ENCODE results near the gene TMED4.

The TMED4 gene

GRCh38 chr7:44625526-44626471, 43.8 kb upstream of the TMED4 start:
- no peak for DNase-seq (ENCODE audit: low read depth)
- TF ChIP-seq, protein P1, sequence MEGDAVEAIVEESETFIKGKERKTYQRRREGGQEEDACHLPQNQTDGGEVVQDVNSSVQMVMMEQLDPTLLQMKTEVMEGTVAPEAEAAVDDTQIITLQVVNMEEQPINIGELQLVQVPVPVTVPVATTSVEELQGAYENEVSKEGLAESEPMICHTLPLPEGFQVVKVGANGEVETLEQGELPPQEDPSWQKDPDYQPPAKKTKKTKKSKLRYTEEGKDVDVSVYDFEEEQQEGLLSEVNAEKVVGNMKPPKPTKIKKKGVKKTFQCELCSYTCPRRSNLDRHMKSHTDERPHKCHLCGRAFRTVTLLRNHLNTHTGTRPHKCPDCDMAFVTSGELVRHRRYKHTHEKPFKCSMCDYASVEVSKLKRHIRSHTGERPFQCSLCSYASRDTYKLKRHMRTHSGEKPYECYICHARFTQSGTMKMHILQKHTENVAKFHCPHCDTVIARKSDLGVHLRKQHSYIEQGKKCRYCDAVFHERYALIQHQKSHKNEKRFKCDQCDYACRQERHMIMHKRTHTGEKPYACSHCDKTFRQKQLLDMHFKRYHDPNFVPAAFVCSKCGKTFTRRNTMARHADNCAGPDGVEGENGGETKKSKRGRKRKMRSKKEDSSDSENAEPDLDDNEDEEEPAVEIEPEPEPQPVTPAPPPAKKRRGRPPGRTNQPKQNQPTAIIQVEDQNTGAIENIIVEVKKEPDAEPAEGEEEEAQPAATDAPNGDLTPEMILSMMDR (IDR thresholded peaks at IDR 0.05; ENCODE audit: control insufficient read depth, extremely low read depth, insufficient read depth): no peak

DNA sequence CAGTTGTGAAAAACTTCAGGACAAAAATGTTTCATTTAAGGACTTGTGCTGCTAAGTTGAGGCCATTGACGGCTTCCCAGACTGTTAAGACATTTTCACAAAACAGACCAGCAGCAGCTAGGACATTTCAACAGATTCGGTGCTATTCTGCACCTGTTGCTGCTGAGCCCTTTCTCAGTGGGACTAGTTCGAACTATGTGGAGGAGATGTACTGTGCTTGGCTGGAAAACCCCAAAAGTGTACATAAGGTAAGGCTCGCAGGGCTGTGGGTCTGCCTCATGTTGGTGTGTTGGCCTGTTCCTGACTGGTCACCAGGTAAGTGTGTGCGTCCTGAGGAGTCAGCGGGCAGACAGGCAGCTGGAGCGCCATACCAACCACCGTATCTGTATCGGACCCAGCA, 42.3 kb upstream of the TMED4 start:
- TF ChIP-seq, protein P1 (IDR thresholded peaks at IDR 0.05; ENCODE audit: control insufficient read depth, extremely low read depth, insufficient read depth): no peak

More at GRCh38 chr7:44625526-44626471, 43.8 kb upstream of the TMED4 start:
- no peak overlapping the region for H3K4me3 ChIP-seq (ENCODE audit: low read depth, low read length)

GRCh38 chr7:44622342-44623151, 40.5 kb upstream of the TMED4 start:
- TF ChIP-seq, protein P1 (IDR thresholded peaks at IDR 0.05; ENCODE audit: control insufficient read depth, extremely low read depth, insufficient read depth): no peak
- no peak for DNase-seq (ENCODE audit: low read depth)
- peak overlapping the region; percentile 5; the same call in 1 of the 2 replicates for H3K4me3 ChIP-seq (ENCODE audit: low read depth, low read length)

More for the DNA sequence above, 42.3 kb upstream of the TMED4 start:
- DNase-seq (ENCODE audit: low read depth): no peak
- no peak overlapping the region for H3K4me3 ChIP-seq (ENCODE audit: low read depth, low read length)

- TF ChIP-seq, protein P1 (IDR thresholded peaks at IDR 0.05; ENCODE audit: control insufficient read depth, extremely low read depth, insufficient read depth): no peak
- DNase-seq (ENCODE audit: low read depth): no peak
- peak overlapping the region; percentile 5; the same call in 1 of the 2 replicates for H3K4me3 ChIP-seq (ENCODE audit: low read depth, low read length)
Observed at GRCh38 chr7:44621750-44622103, 39.7 kb upstream of the TMED4 start.

DNA sequence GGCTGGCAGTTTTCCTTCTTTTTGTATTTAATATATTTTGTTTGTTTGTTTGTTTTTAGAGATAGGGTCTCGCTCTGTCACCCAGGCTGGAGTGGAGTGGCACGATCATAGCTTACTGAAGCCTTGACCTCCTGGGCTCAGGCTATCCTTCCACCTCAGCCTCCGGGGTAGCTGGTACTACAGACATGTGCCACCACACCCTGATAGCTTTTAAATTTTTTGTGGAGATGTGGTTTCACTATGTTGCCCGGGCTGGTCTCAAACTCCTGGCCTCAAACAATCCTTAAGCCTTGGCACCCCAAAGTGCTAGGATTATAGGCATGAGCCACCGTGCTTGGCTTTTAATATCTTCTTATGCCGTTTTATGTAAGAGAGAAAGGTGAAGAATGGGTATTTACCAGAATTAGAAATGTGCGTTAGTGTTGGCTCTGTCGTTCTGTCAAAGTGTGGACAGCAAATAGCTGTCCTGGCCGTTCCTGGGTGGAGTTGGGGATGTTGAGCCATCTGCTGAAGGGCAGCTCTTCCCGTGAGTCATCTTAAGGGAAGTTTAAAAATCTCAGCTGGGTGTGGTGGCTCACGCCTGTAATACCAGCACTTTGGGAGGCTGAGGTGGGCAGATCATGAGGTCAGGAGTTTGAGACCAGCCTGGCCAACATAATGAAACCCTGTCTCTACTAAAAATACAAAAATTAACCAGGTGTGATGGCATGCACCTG, 39.2 kb upstream of the TMED4 start:
- TF ChIP-seq, protein P1 (IDR thresholded peaks at IDR 0.05; ENCODE audit: control insufficient read depth, extremely low read depth, insufficient read depth): no peak
- DNase-seq (ENCODE audit: low read depth): no peak
- no peak overlapping the region for H3K4me3 ChIP-seq (ENCODE audit: low read depth, low read length)

DNA sequence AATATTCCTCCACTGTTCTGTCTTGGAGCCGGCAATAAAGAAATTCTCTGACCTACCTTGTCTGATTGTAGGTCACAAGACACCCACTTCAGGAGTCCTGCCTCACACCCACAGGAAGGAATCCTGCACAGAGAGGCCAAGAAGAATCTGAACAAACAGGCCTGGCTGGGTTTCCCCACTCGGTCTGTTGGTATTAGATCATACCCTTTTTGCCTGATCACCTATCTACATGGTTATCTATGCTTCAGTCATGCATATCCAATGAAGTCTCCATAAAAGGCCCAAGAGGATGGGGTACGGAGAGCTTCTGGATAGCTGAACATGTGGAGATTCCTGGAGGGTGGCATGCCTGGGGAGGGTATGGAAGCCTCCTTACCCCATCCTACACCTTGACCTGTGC, 36.7 kb upstream of the TMED4 start:
- DNase-seq (ENCODE audit: low read depth): peak; percentile 72
- TF ChIP-seq, protein P1 (IDR thresholded peaks at IDR 0.05; ENCODE audit: control insufficient read depth, extremely low read depth, insufficient read depth): no peak
- H3K4me3 ChIP-seq (ENCODE audit: low read depth, low read length): peak overlapping the region; percentile 10

Data from LNCaP clone FGC (cell line).